ENCODE data around the gene CFAP73. TPM values are rescaled to one million over a fixed set of nuclear protein-coding genes. Genes with fewer than 3 reads are reported as not detected.

The CFAP73 gene
- total RNA-seq (2014; rRNA removed; shearing (Covaris generic)), result 0.59 TPM in 1 of 2 replicates, not detected in the other
- polyA plus RNA-seq (2016; fragmentation: Nextera tagmentation; extraction: Ambion mirVana), result 0.50 and 0.54 TPM in 2 replicates
- long read RNA-seq, partial matches to known transcripts, result 0 of 1 reads
- long read RNA-seq, other reads (novel, unspliced or antisense), result 0 of 1 reads

GRCh38 chr12:113149361-113150150, at the start of gene CFAP73:
TSS of gene CFAP73 (plus strand) at chr12:113149724. CDS start at chr12:113149858, 134 bp downstream.
- Mint-ChIP-seq H3K4me3 (peak within 1 kb of the TSS; percentile 55), H3K36me3 (ENCODE audit: low read depth) (peaks cover 4% of the 10 kb centered on the region; the same call in 2 of the 3 replicates), H3K4me1 (peaks cover 28% of the 10 kb centered on the region), H3K9me3 (peaks cover 8% of the 10 kb centered on the region; the same call in 2 of the 3 replicates), H3K27ac (no peak within 1 kb of the TSS), H3K27me3 (ENCODE audit: insufficient read depth, low read depth, poor library complexity) (peaks cover 24% of the 10 kb centered on the region)
- H3K4me2 ChIP-seq, result peak within 1 kb of the TSS; percentile 84
- H3F3A ChIP-seq (replicated peaks; ENCODE audit: low read depth), result peaks cover 19% of the 10 kb centered on the region; the same call in 1 of the 2 replicates
- H3K27me3 ChIP-seq (ENCODE audit: insufficient read depth), result peaks cover 31% of the 10 kb centered on the region
- DNase-seq (ENCODE audit: low spot score) (peak; percentile 98), ATAC-seq (peak; percentile 76)
- H3K9me2 ChIP-seq (ENCODE audit: insufficient read depth), result no peaks in the 10 kb centered on the region
- H2AFZ ChIP-seq, result peak within 1 kb of the TSS; percentile 95
- no peaks in the 10 kb centered on the region for H3K79me2 ChIP-seq (replicated peaks; ENCODE audit: insufficient read depth)
- H3K36me3 ChIP-seq (ENCODE audit: insufficient read depth), result no peaks in the 10 kb centered on the region
- peak within 1 kb of the TSS; percentile 53 for H3K4me3 ChIP-seq
- TF ChIP-seq, protein P1, sequence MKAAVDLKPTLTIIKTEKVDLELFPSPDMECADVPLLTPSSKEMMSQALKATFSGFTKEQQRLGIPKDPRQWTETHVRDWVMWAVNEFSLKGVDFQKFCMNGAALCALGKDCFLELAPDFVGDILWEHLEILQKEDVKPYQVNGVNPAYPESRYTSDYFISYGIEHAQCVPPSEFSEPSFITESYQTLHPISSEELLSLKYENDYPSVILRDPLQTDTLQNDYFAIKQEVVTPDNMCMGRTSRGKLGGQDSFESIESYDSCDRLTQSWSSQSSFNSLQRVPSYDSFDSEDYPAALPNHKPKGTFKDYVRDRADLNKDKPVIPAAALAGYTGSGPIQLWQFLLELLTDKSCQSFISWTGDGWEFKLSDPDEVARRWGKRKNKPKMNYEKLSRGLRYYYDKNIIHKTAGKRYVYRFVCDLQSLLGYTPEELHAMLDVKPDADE (IDR thresholded peaks at IDR 0.05), result no peak
- TF ChIP-seq EZH2phosphoT487 (IDR thresholded peaks at IDR 0.05; ENCODE audit: unreplicated experiment) (no peak), CTCF (conservative IDR thresholded peaks at IDR 0.05; ENCODE audit: low read depth in 2 of 2) (0 out of 4 replicates have a peak, but pooled peaks have one; percentile 10 to 12), EZH2 (IDR thresholded peaks at IDR 0.05; ENCODE audit: low read depth, unreplicated experiment) (no peak), NANOG (IDR thresholded peaks at IDR 0.05; ENCODE audit: borderline replicate concordance) (no peak)
- TF ChIP-seq, protein P2, sequence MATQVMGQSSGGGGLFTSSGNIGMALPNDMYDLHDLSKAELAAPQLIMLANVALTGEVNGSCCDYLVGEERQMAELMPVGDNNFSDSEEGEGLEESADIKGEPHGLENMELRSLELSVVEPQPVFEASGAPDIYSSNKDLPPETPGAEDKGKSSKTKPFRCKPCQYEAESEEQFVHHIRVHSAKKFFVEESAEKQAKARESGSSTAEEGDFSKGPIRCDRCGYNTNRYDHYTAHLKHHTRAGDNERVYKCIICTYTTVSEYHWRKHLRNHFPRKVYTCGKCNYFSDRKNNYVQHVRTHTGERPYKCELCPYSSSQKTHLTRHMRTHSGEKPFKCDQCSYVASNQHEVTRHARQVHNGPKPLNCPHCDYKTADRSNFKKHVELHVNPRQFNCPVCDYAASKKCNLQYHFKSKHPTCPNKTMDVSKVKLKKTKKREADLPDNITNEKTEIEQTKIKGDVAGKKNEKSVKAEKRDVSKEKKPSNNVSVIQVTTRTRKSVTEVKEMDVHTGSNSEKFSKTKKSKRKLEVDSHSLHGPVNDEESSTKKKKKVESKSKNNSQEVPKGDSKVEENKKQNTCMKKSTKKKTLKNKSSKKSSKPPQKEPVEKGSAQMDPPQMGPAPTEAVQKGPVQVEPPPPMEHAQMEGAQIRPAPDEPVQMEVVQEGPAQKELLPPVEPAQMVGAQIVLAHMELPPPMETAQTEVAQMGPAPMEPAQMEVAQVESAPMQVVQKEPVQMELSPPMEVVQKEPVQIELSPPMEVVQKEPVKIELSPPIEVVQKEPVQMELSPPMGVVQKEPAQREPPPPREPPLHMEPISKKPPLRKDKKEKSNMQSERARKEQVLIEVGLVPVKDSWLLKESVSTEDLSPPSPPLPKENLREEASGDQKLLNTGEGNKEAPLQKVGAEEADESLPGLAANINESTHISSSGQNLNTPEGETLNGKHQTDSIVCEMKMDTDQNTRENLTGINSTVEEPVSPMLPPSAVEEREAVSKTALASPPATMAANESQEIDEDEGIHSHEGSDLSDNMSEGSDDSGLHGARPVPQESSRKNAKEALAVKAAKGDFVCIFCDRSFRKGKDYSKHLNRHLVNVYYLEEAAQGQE (IDR thresholded peaks at IDR 0.05; ENCODE audit: unreplicated experiment), result no peak
- peaks cover 25% of the 10 kb centered on the region for H3K4me1 ChIP-seq (ENCODE audit: insufficient read depth)
- H4K20me1 ChIP-seq (replicated peaks; ENCODE audit: insufficient read depth), result no peaks in the 10 kb centered on the region; the same call in 1 of the 2 replicates
- no peak within 1 kb of the TSS for H3K27ac ChIP-seq (ENCODE audit: low read depth)
